Measurements from ENCODE around the gene EXT2. TPM values are rescaled to one million over a fixed set of nuclear protein-coding genes. Genes with fewer than 3 reads are reported as not detected.

The EXT2 gene
- total RNA-seq, 1 donor from 2014 or later = 103 TPM

- DNase-seq (ENCODE audit: extremely low read depth, low read depth, low spot score) = no peak
These were observed 184.8 kb downstream of the EXT2 start for GRCh38 chr11:44280257-44280656.

- DNase-seq (ENCODE audit: extremely low read depth, low read depth, low spot score) = no peak
These were observed 185.7 kb downstream of the EXT2 start for GRCh38 chr11:44281151-44281550.

GRCh38 chr11:44282620-44283019, 187.1 kb downstream of the EXT2 start:
- no peak for DNase-seq (ENCODE audit: extremely low read depth, low read depth, low spot score)

GRCh38 chr11:44285756-44286155, 190.3 kb downstream of the EXT2 start:
- DNase-seq (ENCODE audit: extremely low read depth, low read depth, low spot score) = no peak

GRCh38 chr11:44286268-44286880, 190.9 kb downstream of the EXT2 start:
- DNase-seq (ENCODE audit: extremely low read depth, low read depth, low spot score) = no peak

GRCh38 chr11:44286911-44287310, 191.4 kb downstream of the EXT2 start:
- DNase-seq (ENCODE audit: extremely low read depth, low read depth, low spot score) = no peak

- no peak for DNase-seq (ENCODE audit: extremely low read depth, low read depth, low spot score)
These were observed 192.7 kb downstream of the EXT2 start for GRCh38 chr11:44288133-44288526.

GRCh38 chr11:44290208-44290607, 194.7 kb downstream of the EXT2 start:
- no peak for DNase-seq (ENCODE audit: extremely low read depth, low read depth, low spot score)

Other genes with a start within 250 kb of the EXT2 start
- gene ALKBH3, start 214.8 kb upstream of the EXT2 start, total RNA-seq = 31.2 and 31.6 TPM in 2 replicates
- gene C11orf96, start 153.0 kb upstream of the EXT2 start, total RNA-seq = 41.3 and 56.2 TPM in 2 replicates
- gene ACCSL, start 47.7 kb upstream of the EXT2 start, total RNA-seq = not detected in 2 replicates
- 11.4 and 13.6 TPM in 2 replicates for gene ACCS, start 29.4 kb upstream of the EXT2 start, total RNA-seq
- gene ALX4, start 214.5 kb downstream of the EXT2 start, total RNA-seq = not detected in 2 replicates

All from glomerular endothelial cell (primary cell).